Measurements from ENCODE around the gene HSPA1L.
"Not testable (repeated sequence)": the region's sequence is repeated elsewhere in the genome, so short reads cannot be mapped to it uniquely, and the experiment has no call there.

HSPA1L gene

DNA sequence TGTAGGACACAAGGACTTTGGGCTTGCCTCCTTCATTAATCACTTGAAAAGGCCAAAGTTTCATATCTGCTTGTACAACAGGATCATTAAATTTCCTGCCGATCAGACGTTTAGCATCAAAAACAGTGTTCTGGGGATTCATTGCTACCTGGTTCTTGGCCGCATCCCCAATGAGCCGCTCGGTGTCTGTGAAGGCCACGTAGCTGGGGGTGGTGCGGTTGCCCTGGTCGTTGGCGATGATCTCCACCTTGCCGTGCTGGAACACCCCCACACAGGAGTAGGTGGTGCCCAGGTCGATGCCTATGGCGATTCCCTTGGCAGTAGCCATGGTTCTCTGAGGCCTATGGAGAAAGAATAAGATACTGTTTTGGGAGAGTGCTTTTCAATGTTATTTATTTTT, 3.4 kb downstream of the HSPA1L start:
- no peak for DNase-seq (ENCODE audit: low read depth)
- TF ChIP-seq, protein P1, sequence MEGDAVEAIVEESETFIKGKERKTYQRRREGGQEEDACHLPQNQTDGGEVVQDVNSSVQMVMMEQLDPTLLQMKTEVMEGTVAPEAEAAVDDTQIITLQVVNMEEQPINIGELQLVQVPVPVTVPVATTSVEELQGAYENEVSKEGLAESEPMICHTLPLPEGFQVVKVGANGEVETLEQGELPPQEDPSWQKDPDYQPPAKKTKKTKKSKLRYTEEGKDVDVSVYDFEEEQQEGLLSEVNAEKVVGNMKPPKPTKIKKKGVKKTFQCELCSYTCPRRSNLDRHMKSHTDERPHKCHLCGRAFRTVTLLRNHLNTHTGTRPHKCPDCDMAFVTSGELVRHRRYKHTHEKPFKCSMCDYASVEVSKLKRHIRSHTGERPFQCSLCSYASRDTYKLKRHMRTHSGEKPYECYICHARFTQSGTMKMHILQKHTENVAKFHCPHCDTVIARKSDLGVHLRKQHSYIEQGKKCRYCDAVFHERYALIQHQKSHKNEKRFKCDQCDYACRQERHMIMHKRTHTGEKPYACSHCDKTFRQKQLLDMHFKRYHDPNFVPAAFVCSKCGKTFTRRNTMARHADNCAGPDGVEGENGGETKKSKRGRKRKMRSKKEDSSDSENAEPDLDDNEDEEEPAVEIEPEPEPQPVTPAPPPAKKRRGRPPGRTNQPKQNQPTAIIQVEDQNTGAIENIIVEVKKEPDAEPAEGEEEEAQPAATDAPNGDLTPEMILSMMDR (conservative IDR thresholded peaks at IDR 0.05; ENCODE audit: control insufficient read depth, insufficient read depth, low read depth, low read length) = no peak
- H3K4me3 ChIP-seq (ENCODE audit: control insufficient read depth, low read depth, low read length) = no peak overlapping the region

DNA sequence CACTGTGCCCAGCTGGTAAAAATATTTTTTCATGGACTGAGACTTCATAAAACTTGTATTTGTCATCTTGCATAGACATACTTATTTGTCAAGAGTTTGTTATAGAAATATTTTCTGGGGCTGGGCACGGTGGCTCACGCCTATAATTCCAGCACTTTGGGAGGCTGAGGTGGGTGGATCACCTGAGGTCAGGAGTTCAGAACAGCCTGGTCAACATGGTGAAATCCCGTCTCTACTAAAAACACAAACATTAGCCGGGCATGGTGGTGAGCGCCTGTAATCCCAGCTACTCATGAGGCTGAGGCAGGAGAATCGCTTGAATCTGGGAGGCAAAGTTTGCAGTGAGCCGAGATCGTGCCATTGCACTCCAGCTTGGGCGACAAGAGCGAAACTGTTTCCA, 6.5 kb downstream of the HSPA1L start:
- not testable (repeated sequence) for H3K4me3 ChIP-seq (ENCODE audit: control insufficient read depth, low read depth, low read length); DNase-seq (ENCODE audit: low read depth)

DNA sequence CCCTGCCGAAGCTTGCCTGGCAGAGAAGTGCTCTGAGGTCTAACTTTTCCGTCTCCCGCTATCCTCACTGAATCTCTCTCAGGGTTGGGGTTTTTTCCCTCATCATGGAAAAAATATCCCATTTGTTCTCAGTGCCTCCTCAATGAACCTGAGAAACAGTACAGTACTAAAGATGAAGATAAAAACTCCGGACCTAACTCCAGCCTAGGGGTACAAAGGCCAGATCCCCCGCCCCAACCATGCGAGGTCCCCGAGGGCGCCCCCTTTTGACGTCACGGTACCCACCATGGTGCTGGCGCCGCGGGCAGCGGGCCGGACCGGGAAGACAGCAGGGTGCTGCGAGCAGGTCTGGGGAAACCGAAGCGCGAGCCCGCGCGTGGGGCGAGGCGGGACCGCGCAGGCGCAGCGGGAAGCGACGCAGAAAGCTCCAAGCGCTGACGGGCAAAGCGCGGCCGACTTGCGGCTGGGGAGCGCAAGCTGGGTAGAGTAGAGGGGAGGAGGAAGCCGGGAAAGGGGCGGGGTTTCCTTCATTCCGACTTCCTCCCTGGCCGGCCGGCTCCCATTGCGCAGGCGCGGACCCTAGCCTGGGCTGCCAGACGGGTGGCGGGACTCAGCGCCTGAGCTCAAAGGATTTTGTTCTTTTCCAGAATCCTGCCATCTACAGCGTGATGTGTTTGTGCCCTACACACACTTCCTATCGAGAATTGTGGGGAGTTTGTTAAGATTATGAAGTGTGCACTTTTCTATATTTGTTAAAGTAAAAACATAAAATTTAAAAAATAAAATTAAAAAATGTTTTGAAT, 8.4 kb downstream of the HSPA1L start, which contains the start of gene LSM2:
Gene LSM2, minus strand, starts transcription at position 497 of the 803 bp plus-strand sequence. Its CDS starts 209 bp downstream, at position 288.
- TF ChIP-seq, protein P1 (conservative IDR thresholded peaks at IDR 0.05; ENCODE audit: control insufficient read depth, insufficient read depth, low read depth, low read length) = no peak

DNA sequence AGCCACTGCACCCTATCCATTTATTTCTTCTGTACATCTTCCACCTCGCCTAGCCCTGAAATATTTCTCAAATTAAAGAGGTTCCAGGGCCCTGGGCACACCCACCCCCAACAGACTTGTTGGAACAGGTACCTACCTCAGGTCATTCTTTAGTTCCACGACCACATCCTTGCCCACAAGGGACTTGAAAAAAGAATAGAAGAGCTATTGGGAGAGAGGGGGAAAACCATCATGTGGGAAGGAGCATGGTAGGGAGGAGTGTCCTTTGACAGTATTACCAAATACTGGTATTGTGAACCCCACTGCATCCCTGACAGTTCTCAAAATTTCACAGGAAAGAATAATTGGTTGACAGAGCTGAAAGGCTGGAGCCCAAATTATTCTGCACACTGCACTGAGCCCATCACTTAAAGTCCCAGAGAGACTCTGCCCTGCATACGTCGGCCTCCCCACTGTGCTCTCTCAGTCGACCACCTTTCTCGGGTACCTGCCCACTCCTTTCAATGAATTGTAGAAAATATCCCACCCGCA, 9.1 kb downstream of the HSPA1L start:
- DNase-seq (ENCODE audit: low read depth) = no peak
- peak overlapping the region; percentile 71 for H3K4me3 ChIP-seq (ENCODE audit: control insufficient read depth, low read depth, low read length)
- TF ChIP-seq, protein P1 (conservative IDR thresholded peaks at IDR 0.05; ENCODE audit: control insufficient read depth, insufficient read depth, low read depth, low read length) = no peak

More for the DNA sequence above, 8.4 kb downstream of the HSPA1L start, which contains the start of gene LSM2:
- DNase-seq (ENCODE audit: low read depth) = peak; percentile 93
- peak within 1 kb of the TSS; percentile 71 for H3K4me3 ChIP-seq (ENCODE audit: control insufficient read depth, low read depth, low read length)

DNA sequence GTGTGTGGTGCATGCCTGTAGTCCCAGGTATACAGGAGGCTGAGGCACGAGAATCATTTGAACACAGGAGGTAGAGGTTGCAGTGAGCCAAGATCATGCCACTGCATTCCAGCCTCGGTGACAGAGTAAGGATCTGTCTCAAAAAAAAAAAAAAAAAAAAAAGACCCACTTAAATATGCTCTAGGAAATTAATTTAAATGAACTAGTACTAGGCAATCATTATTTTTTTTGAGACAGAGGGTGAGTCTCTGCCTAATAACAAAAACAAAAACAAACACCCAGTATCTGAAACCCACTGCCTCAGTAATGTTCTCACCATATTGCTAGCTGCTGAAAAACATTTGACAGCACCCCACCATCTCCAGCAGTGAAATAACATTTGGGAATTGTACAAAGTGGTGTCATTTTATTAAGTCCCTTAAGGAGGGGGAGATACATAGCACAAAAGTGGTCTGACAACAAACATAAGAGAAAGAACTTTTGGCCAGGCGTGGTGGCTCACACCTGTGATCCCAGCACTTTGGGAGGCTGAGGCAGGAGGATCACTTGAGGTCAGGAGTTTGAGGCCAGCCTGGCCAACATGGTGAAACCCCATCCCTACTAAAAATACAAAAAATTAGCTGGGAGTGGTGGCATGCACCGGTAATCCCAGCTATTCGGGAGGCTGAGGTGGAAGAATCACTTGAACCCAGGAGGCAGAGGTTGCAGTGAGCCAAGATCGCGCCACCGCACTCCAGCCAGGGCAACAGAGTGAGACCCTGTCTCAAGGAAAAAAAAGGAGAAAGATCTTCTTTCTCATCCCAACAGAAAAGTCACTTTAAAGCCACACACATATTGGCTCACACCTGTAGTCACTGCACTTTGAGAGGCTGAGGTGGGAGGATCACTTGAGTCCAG, 13.8 kb downstream of the HSPA1L start:
- not testable (repeated sequence) for DNase-seq (ENCODE audit: low read depth); H3K4me3 ChIP-seq (ENCODE audit: control insufficient read depth, low read depth, low read length)

DNA sequence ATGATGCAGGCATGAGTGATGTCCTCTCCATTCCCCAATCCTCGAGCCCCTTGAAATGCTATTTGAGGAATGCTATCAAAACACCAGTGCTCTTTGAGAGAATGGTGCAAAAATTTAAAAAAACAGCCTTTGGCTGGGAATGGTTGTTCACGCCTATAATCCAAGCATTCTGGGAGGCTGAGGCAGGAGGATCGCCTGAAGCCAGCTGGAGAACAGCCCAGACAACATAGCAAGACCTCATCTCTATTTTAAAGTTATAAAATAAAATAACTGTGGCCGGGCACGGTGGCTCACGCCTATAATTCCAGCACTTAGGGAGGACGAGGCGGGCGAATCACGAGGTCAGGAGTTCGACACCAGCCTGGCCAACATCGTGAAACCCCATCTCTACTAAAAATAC, 15.3 kb downstream of the HSPA1L start:
- DNase-seq (ENCODE audit: low read depth) = no peak
- no peak overlapping the region for H3K4me3 ChIP-seq (ENCODE audit: control insufficient read depth, low read depth, low read length)
- TF ChIP-seq, protein P1 (conservative IDR thresholded peaks at IDR 0.05; ENCODE audit: control insufficient read depth, insufficient read depth, low read depth, low read length) = no peak

DNA sequence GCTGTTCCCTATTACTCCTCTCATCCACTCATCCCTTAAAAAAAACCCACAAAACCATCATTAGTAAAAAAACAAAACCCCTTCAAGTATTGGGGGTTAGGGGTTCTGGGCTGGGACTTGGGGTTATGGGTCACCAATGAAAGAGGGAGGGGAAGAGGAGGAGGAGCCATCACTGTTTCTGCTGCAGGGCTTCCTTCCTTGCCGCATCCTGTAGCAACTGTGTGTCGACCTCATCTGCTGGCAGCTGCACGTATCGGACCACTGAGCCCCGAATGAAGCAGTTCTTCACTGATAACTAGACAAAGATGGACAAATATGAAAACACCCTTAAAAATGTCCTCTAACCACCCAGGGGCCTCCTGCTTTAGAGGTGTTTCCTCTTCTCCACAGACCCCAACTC, 17.5 kb downstream of the HSPA1L start:
- DNase-seq (ENCODE audit: low read depth) = no peak
- H3K4me3 ChIP-seq (ENCODE audit: control insufficient read depth, low read depth, low read length) = no peak overlapping the region
- TF ChIP-seq, protein P1 (conservative IDR thresholded peaks at IDR 0.05; ENCODE audit: control insufficient read depth, insufficient read depth, low read depth, low read length) = no peak
